Memory B cell (primary cell): Measurements from ENCODE around the gene RAB3B.
"Not testable (repeated sequence)": the region's sequence is repeated elsewhere in the genome, so short reads cannot be mapped to it uniquely, and the experiment has no call there.

Source experiments
- ATAC-seq: fragments of 150-1000 bp; cut with Tn5 transposase; 2 replicates; pipeline ENCODE4 v1.10.0; 2021; ENCODE audit warnings: low read depth, mild to moderate bottlenecking, moderate library complexity
- DNase-seq, 2 donors: peaks; one replicate each; pipeline ENCODE4 v3.0.0; 2022; ENCODE audit warnings: low spot score in 2 of 2
- H3K27ac Mint-ChIP-seq: one replicate; pipeline ENCODE4 v1.8.0; 2022; ENCODE audit warnings: mild to moderate bottlenecking, moderate library complexity, mixed read lengths
- H3K27me3 Mint-ChIP-seq: one replicate; pipeline ENCODE4 v1.8.0; 2022; ENCODE audit warnings: mixed read lengths
- H3K36me3 Mint-ChIP-seq: one replicate; pipeline ENCODE4 v1.8.0; 2022; ENCODE audit warnings: mild to moderate bottlenecking, mixed read lengths
- H3K4me1 Mint-ChIP-seq: one replicate; pipeline ENCODE4 v1.8.0; 2022; ENCODE audit warnings: mixed read lengths
- H3K4me3 Mint-ChIP-seq: one replicate; pipeline ENCODE4 v1.8.0; 2022; ENCODE audit warnings: mild to moderate bottlenecking, moderate library complexity, mixed read lengths
- H3K9me3 Mint-ChIP-seq: one replicate; pipeline ENCODE4 v1.8.0; 2022; ENCODE audit warnings: mixed read lengths

The RAB3B gene

DNA sequence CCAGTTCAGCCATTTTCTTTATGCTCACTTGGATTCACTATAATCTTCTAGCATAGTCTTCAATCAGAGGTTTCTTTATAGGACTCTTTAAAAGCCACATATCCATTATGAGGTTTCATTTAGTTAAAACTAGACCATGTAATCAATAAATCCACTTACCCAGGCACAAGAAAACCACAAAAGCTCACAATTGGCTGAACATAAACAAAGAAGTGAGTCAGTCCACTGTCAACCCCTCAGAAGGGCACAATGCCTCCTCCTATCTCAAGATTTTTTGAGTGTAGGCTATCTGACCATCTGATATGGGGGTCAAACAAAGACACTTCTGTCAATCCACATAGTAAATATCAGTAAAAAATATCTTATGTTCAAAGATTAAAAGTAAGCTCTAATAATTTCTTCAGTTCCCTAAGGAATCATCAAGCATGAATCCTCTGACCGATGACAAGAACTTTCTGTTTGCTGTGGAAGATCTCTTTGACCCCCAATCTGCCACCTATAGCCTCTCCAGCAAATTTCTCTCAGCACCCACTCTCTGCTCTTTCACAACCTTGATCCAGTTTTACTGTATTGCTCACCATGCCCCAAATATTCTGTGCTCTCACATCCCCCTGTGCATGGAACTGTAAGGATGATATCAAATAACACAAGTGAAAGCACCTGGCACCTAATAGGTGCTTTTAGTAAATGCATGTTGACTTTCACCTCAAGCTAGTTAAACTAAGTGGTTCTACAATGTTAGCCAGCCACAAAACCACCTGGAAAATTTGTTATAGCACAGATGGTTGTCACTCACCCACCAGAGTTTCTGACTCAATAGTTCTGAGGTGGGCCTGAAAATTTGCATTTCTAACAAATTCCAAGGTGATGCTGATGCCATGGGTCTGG lies 16.7 kb downstream of the RAB3B start:
- Mint-ChIP-seq H3K27me3 (peaks cover 7% of the 10 kb centered on the region), H3K4me3 (no peak overlapping the region), H3K27ac (no peak overlapping the region), H3K4me1 (peaks cover 5% of the 10 kb centered on the region), H3K9me3 (no peaks in the 10 kb centered on the region), H3K36me3 (no peaks in the 10 kb centered on the region)
- DNase-seq (no peak), ATAC-seq (no peak)

DNA sequence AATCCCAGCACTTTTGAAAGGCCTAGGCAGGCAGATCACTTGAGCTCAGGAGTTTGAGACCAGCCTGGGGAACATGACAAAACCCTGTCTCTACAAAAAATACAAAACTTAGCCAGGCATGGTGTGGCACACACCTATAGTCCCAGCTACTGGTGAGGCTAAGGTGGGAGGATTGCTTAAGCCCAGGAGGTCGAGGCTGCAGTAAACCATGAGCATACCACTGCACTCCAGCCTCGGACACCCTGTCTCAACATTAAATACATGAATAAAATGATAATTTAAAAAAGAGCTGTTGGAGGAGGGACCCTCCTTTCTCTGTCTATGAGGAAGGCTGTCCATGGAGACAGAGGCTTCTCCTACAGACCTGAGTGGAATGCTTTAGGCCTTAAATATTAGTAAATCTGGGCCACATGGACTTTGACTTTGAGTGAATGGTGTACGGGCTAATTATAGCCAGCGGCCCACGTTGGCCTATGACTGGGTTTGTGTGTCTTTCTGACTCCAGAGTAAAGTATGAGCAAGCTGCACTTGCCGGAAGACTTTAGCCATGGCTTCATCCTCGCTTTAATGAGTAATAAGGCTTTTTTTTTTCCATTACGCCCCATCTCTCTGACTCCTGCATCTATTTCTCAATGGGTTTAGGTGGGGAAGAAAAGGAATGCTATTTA lies 21.3 kb downstream of the RAB3B start:
- H3K36me3 Mint-ChIP-seq, result no peaks in the 10 kb centered on the region
- H3K27me3 Mint-ChIP-seq, result peaks cover 5% of the 10 kb centered on the region
- ATAC-seq (no peak), DNase-seq (no peak)
- peaks cover 3% of the 10 kb centered on the region for H3K4me1 Mint-ChIP-seq
- no peak overlapping the region for H3K4me3 Mint-ChIP-seq
- no peak overlapping the region for H3K27ac Mint-ChIP-seq
- H3K9me3 Mint-ChIP-seq, result no peaks in the 10 kb centered on the region

DNA sequence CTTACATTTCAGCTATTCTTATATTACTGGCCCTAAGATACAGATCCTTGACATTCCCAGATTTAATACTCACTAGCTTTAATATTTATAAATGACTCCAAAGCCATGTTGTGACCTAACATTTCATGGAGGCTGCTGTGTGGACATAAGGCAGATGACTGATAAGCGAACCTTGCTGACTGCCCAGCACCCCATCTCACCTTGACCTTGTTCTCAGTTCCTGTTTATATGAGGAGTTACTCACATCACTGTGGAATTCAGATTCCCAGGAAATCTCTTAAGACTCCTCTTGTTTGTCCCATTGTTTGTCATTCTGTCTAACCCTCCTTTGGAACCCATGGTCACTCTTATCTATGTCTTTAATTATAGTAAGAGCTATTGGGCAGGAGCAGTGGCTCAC lies 21.9 kb downstream of the RAB3B start:
- ATAC-seq (no peak), DNase-seq (no peak)
- no peak overlapping the region for H3K27ac Mint-ChIP-seq
- H3K36me3 Mint-ChIP-seq, result no peaks in the 10 kb centered on the region
- H3K4me3 Mint-ChIP-seq, result no peak overlapping the region
- H3K9me3 Mint-ChIP-seq, result no peaks in the 10 kb centered on the region
- peaks cover 3% of the 10 kb centered on the region for H3K27me3 Mint-ChIP-seq
- no peaks in the 10 kb centered on the region for H3K4me1 Mint-ChIP-seq

DNA sequence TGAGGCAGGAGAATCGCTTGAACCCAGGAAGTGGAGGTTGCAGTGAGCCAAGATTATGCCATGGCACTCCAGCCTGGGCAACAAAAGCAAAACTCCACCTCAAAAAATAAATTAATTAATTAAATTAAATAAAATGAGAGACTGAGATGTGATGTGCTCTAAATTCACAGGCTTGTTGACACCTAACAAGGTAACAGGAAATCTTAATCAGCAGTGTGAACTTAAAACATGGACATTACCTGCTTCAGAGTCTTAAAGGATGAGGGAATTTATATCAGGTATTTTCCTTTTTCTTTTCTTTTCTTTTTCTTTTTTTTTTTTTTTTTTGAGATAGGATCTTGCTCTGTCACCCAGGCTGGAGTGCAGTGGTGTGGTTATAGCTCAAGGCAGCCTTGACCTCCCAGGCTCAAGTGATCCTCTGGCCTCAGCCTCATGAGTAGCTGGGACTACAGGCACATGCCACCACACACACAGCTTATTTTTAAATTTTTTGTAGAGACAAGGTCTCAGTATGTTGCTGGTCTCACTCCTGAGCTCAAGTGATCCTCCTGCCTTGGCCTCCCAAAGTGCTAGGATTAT lies 23.2 kb downstream of the RAB3B start:
- not testable (repeated sequence) for ATAC-seq, H3K9me3 Mint-ChIP-seq, H3K4me3 Mint-ChIP-seq, H3K4me1 Mint-ChIP-seq, H3K36me3 Mint-ChIP-seq, H3K27ac Mint-ChIP-seq, DNase-seq, H3K27me3 Mint-ChIP-seq

DNA sequence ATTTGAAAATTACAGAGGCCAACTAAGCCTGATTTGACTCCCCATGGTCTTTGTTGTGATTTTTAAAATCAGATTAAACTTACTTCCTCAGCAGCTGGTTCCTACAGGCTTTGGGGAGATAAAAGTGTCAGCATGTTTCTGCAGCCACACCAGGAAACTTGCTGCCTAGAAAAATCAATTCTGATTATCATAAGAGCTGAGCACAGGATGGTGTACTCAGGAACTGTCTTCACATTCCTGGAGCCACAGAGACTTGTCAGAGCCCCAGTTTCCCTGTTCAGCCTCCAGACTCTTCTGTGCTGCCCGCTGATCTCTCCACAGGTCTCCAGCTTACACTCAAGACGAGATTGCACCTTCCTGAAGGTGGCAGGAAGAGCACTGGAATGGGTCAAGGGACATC lies 23.9 kb downstream of the RAB3B start:
- Mint-ChIP-seq H3K4me3 (no peak overlapping the region), H3K27ac (no peak overlapping the region), H3K9me3 (no peaks in the 10 kb centered on the region), H3K36me3 (no peaks in the 10 kb centered on the region), H3K4me1 (no peaks in the 10 kb centered on the region), H3K27me3 (peaks cover 3% of the 10 kb centered on the region)
- no peak for ATAC-seq
- DNase-seq, result no peak

DNA sequence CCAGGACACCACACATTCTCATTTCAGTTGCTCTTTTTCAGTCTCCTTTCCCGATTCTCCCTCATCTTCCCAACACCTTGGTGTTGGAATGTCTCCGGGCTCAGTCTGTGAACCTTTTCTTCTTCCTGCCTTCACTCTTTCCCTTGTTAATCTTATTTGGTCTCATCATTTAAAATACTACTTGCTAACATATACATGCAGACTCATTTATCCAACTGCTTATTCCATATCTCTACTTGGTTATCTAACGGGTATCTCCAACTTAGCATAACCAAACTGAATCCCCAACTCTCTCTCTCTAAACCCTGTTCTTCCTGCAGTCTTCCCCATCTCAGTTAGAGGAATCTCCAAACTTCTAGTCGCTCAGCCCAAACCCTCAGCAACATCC lies 26.2 kb downstream of the RAB3B start:
- ATAC-seq, result no peak
- Mint-ChIP-seq H3K27ac (no peak overlapping the region), H3K27me3 (peaks cover 9% of the 10 kb centered on the region), H3K4me3 (no peak overlapping the region), H3K36me3 (no peaks in the 10 kb centered on the region), H3K9me3 (no peaks in the 10 kb centered on the region), H3K4me1 (no peaks in the 10 kb centered on the region)
- DNase-seq, result no peak

DNA sequence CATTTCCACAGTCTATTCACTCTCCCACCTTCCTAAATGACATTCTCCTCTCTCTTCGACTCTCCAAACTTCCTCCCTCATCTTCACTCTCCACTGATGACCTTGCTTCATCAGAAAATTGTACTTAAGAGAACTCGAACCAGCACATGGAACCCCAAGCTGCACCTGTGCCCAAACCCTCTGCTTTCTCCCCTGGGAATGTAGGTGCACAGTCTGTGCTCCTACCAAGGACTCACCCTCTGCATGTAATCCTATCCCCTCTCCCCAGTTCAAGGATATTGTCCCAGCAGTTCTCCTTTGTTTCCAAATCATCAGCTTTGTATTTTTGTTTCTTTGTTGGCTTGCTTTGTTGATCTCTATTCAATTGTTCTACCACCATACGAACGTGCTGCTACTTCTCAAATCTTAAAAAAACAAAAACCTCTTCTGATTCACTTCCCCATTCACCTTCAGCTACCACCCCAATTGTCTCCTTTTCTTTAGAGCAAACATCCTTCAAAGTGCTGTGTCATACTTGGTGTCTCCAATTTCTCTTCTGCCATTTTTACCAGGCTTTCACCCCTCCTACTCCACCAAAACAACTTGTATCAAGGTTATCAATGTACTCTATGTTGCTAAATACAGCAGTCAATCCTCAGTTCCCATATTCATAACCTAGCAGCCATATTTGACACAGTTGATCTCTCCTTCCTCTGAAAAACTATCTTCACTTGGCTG lies 26.8 kb downstream of the RAB3B start:
- ATAC-seq (peak; percentile 93), DNase-seq (peak in 1 of 2 donors; percentile 16)
- no peaks in the 10 kb centered on the region for H3K9me3 Mint-ChIP-seq

DNA sequence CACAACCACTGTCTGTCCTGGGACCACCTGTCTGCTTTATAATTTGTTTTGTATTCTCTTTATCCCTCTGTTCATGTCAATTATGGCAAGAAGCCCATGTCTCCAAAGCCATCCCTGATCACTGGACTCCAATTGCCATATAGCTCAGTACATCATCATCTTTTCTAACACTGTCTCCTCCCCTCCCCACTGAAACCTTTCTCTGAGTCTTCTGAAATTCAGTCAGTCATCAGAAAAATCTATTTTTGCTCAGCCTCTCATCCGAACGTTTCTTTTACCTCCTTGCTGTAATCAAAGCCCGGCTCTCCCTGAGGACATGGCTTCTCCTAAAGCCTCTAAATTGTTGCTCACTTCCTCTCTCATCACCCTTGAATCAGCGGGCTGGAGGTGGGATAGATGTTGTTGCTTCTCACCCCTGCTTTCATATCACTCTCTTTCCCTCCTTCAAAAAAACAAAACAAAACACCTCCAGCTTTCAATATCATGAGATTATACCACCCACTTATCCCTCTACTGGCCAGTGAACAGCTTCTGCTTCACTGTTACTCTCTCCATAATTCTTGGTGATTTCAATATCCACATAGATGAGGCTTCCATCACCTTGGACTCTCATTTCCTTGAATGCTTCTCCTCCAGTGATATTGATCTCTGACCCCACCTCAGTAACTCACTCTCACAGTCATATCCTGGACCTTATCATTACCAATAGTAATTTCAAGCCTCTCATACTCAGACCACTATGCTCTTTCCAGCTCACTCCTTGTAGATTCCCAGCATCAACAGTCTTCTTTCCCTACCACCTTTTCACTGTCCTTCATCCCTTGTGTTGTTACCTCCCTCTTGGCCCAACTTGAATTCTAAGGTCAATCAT lies 27.8 kb downstream of the RAB3B start:
- H3K9me3 Mint-ChIP-seq, result no peaks in the 10 kb centered on the region
- no peak overlapping the region for H3K27ac Mint-ChIP-seq
- no peaks in the 10 kb centered on the region for H3K4me1 Mint-ChIP-seq
- no peak overlapping the region for H3K4me3 Mint-ChIP-seq
- DNase-seq (no peak), ATAC-seq (no peak)
- peaks cover 7% of the 10 kb centered on the region for H3K27me3 Mint-ChIP-seq
- H3K36me3 Mint-ChIP-seq, result no peaks in the 10 kb centered on the region

More for the DNA sequence above, 26.8 kb downstream of the RAB3B start:
- Mint-ChIP-seq H3K4me3 (no peak overlapping the region), H3K36me3 (no peaks in the 10 kb centered on the region), H3K4me1 (no peaks in the 10 kb centered on the region), H3K27ac (no peak overlapping the region), H3K27me3 (peaks cover 9% of the 10 kb centered on the region)

DNA sequence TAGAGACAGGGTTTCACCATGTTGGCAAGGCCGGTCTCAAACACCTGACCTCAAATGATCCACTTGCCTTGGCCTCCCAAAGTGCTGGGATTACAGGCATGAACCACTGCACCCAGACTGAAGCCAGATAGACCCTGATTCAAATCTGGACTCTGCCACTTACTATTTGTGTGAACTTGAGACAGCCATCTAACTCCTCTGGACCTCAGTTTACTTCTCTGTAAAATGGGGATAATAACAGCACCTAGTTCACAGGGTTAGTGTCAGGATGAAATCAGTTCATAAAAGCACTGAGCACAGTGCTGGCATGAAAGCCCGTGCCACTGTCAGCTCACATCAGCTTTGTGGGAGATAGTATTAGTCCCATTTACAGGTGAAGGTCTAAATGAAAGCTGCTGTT lies 28.5 kb downstream of the RAB3B start:
- DNase-seq (no peak), ATAC-seq (no peak)
- Mint-ChIP-seq H3K27ac (no peak overlapping the region), H3K4me1 (no peaks in the 10 kb centered on the region), H3K27me3 (peaks cover 9% of the 10 kb centered on the region), H3K9me3 (no peaks in the 10 kb centered on the region), H3K4me3 (no peak overlapping the region), H3K36me3 (no peaks in the 10 kb centered on the region)

DNA sequence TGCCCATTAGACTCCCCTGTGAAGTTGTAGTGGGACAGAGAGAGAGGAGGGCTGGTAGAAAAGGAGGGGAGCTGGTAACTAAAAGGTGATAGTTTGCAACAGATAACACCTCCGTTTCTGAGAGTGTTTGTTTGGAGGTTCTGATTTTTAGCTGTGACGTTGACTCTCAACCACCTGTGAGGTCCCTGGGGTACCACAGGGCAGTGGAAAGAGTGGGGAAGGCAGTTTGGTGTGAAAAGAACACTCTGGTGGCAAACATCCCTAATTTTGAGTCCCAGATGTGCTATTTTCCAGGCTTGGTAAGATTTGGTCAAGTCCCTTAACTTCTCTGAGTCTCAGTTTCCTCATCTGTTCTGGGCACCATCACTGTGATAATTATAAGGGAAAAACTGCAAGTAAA lies 29.3 kb downstream of the RAB3B start:
- Mint-ChIP-seq H3K27ac (no peak overlapping the region), H3K36me3 (no peaks in the 10 kb centered on the region), H3K27me3 (peaks cover 9% of the 10 kb centered on the region), H3K4me1 (peaks cover 4% of the 10 kb centered on the region), H3K4me3 (no peak overlapping the region), H3K9me3 (no peaks in the 10 kb centered on the region)
- DNase-seq, result no peak
- ATAC-seq, result no peak

DNA sequence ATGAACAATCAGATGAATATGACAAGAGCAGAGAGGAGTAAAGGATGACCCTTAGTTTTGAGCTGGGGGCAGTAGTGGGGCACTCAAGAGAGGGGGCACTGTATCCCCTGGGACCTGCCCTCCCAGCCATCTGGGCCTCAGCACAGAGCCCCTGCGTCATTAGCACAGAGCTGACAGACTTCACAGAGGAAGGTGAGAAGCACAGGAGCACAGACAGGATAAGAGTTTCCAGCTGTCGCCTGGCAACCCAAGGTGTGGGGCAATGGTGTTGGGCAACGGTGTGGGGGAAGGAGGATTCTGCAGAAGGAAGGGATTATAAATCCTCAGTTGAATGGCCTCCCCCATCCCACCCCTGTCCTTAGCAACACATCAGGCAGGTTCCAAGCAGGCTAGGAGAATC lies 30.2 kb downstream of the RAB3B start:
- Mint-ChIP-seq H3K27ac (no peak overlapping the region), H3K4me3 (no peak overlapping the region), H3K4me1 (peaks cover 11% of the 10 kb centered on the region), H3K9me3 (no peaks in the 10 kb centered on the region), H3K27me3 (peaks cover 9% of the 10 kb centered on the region), H3K36me3 (no peaks in the 10 kb centered on the region)
- DNase-seq, result no peak
- ATAC-seq, result no peak

DNA sequence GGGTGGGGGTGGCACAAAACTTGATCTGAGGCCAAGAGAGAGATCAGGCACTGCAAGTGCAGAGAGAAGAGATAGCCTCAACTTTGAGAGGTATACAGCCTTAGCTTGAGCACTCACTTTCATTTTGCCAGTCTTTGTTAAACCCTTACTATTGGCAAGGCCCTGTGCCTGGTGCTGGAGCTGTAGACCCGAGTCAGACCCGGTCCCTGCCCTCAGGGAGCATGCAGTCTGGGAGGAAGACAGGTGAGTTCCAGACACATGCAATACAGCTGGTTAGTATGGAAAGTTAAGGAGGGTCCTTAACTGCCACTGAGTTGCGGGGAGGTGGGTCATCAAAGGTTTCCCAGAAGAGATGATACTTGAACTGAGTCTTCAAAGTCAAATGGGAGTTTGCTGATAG lies 31.7 kb downstream of the RAB3B start:
- Mint-ChIP-seq H3K4me1 (peaks cover 12% of the 10 kb centered on the region), H3K27ac (no peak overlapping the region), H3K4me3 (no peak overlapping the region), H3K27me3 (peaks cover 9% of the 10 kb centered on the region), H3K9me3 (no peaks in the 10 kb centered on the region), H3K36me3 (no peaks in the 10 kb centered on the region)
- DNase-seq (no peak), ATAC-seq (no peak)

DNA sequence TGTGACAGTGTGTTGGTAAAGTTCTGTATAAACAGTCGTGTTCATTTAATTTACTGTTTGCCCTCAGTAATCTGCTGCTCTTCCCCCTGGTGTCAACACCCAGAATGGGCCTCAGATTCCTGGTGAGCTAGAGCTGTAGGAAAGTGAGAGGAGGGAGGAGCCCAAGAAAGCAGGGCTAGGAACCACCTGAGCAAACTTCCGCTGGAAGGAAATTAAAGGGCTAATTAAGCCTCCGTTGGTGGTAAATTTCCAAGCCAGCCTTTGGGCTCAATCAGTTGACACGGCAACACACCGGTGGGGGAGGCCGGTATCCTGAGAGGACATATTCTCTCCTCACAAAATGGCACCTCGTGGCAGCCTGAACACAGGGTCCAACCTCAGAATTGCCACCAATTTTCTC lies 32.9 kb downstream of the RAB3B start:
- Mint-ChIP-seq H3K9me3 (no peaks in the 10 kb centered on the region), H3K4me3 (no peak overlapping the region)
- no peak for ATAC-seq

More for the DNA sequence above, 32.9 kb downstream of the RAB3B start:
- H3K27me3 Mint-ChIP-seq, result peaks cover 9% of the 10 kb centered on the region
- no peak for DNase-seq
- no peaks in the 10 kb centered on the region for H3K36me3 Mint-ChIP-seq
- peaks cover 17% of the 10 kb centered on the region for H3K4me1 Mint-ChIP-seq
- no peak overlapping the region for H3K27ac Mint-ChIP-seq
